Cardiac muscle cell (in vitro differentiated cells and primary cell): ENCODE measurements around the gene METTL13. TPM values are rescaled to one million over a fixed set of nuclear protein-coding genes. Genes with fewer than 3 reads are reported as not detected.

Source experiments
- DNase-seq, 2 donors: peaks; one replicate each; pipeline versions ENCODE4 v3.0.0 to v3.0.0-alpha.2; 2010 to 2017; ENCODE audit warnings: low read depth in 1 of 2, low spot score in 1 of 2
- H3K27ac ChIP-seq: fragments of 200-600 bp; sonication (generic); 2 replicates; pipeline ENCODE4 v1.5.1; 2016
- H3K27me3 ChIP-seq: fragments of 200-600 bp; sonication (generic); 2 replicates; pipeline ENCODE4 v1.6.0; 2016; ENCODE audit warnings: control low read depth
- H3K36me3 ChIP-seq: fragments of 200-600 bp; sonication (generic); 2 replicates; pipeline ENCODE4 v1.5.1; 2016; ENCODE audit warnings: control low read depth
- H3K4me1 ChIP-seq: fragments of 200-600 bp; sonication (generic); 2 replicates; pipeline ENCODE4 v1.8.1; 2017; ENCODE audit warnings: low read depth, mild to moderate bottlenecking, mixed run types
- H3K4me3 ChIP-seq: fragments of 200-600 bp; sonication (generic); 2 replicates; pipeline ENCODE4 v1.5.1; 2016; ENCODE audit warnings: mild to moderate bottlenecking
- H3K9me3 ChIP-seq: fragments of 200-600 bp; sonication (generic); 2 replicates; pipeline ENCODE4 v1.5.1; 2017; ENCODE audit warnings: low read depth, mild to moderate bottlenecking, control low read depth
- polyA plus RNA-seq: library from polyadenylated mRNA; unstranded; fragments of >200 nt; fragmentation: Nextera tagmentation; extraction: Ambion mirVana; gene quantifications from 2 replicates; pipeline ENCODE4 v1.2.1, GENCODE V29; 2016
- total RNA-seq: library from RNA; depleted of rRNA; stranded (reverse); fragments of >200 nt; gene quantifications from 2 replicates; pipeline ENCODE4 v1.2.3, GENCODE V29; 2016
- TF ChIP-seq, protein P1 (sequence below): IDR thresholded peaks from 2 replicates; pipeline ENCODE4 v1.5.1; 2012; ENCODE audit warnings: low read depth, mild to moderate bottlenecking, low read length

The METTL13 gene
- total and polyA plus RNA-seq, 2 experiments from 2014 or later, result 19.1 to 21.6 TPM

DNA sequence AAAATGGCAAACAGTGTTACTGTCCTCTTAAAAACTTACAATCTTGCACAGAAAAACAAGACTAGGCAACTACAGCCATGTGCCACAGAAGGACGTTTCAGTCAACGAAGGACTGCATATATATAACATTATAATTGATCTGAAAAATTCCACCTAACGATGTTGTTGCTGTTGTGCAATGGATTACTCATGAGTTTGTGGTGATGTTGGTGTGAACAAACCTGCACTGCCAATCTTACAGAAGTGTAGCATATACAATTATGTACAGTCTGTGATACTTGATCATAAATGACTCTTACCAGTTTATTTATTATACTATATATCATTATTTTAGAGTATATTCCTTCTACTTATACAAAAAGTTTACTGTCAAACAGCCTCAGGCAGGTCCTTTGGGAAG lies 32.8 kb upstream of the METTL13 start:
- Histone ChIP-seq H3K9me3 (no peaks in the 10 kb centered on the region), H3K27me3 (no peaks in the 10 kb centered on the region), H3K4me1 (peaks cover 8% of the 10 kb centered on the region), H3K4me3 (no peak overlapping the region), H3K36me3 (no peaks in the 10 kb centered on the region), H3K27ac (no peak overlapping the region)
- TF ChIP-seq, protein P1, sequence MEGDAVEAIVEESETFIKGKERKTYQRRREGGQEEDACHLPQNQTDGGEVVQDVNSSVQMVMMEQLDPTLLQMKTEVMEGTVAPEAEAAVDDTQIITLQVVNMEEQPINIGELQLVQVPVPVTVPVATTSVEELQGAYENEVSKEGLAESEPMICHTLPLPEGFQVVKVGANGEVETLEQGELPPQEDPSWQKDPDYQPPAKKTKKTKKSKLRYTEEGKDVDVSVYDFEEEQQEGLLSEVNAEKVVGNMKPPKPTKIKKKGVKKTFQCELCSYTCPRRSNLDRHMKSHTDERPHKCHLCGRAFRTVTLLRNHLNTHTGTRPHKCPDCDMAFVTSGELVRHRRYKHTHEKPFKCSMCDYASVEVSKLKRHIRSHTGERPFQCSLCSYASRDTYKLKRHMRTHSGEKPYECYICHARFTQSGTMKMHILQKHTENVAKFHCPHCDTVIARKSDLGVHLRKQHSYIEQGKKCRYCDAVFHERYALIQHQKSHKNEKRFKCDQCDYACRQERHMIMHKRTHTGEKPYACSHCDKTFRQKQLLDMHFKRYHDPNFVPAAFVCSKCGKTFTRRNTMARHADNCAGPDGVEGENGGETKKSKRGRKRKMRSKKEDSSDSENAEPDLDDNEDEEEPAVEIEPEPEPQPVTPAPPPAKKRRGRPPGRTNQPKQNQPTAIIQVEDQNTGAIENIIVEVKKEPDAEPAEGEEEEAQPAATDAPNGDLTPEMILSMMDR, result no peak
- no peak for DNase-seq

DNA sequence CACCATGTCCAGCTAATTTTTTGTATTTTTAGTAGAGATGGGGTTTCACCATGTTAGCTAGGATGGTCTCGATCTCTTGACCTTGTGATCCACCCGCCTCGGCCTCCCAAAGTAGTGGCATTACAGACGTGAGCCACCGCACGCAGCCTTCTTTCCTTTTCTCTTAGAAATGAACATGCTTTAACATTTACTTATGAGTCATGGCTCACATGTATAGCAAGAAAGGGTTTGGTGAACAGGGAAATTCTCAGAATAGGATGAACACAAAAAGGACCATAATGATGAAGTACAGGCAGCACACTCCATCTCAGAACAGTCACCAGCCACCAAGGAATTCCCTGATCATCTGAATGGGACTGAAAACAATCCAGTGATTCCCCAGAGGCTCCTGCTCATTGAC lies 30.2 kb upstream of the METTL13 start:
- no peak for DNase-seq

DNA sequence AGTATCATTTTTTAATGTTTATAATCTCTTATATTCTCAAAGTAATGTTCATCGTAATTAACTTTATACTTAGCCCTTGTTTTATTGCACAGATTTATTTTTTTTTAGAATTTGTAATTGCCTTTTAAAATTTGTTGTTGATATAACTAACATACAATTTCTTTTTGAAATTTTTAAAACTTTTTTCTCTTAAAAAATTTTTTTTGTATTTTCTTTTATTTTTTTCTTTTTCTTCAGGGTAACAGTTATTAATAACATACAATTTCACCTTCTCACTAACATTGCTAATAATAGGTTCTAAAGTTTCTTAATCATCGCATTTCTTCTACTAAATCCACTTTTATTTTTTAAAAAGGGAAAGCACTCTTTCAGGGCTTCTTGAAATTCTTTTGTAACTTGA lies 28.3 kb upstream of the METTL13 start:
- H3K9me3 ChIP-seq, result no peaks in the 10 kb centered on the region
- H3K4me3 ChIP-seq, result no peak overlapping the region
- no peak for DNase-seq
- H3K27me3 ChIP-seq, result no peaks in the 10 kb centered on the region
- H3K27ac ChIP-seq, result no peak overlapping the region
- TF ChIP-seq, protein P1, result no peak
- H3K4me1 ChIP-seq, result peaks cover 10% of the 10 kb centered on the region
- no peaks in the 10 kb centered on the region for H3K36me3 ChIP-seq

More for the DNA sequence above, 30.2 kb upstream of the METTL13 start:
- TF ChIP-seq, protein P1, result no peak
- no peaks in the 10 kb centered on the region for H3K36me3 ChIP-seq
- peaks cover 3% of the 10 kb centered on the region for H3K4me1 ChIP-seq
- no peak overlapping the region for H3K27ac ChIP-seq
- no peaks in the 10 kb centered on the region for H3K9me3 ChIP-seq
- H3K4me3 ChIP-seq, result no peak overlapping the region
- no peaks in the 10 kb centered on the region for H3K27me3 ChIP-seq

DNA sequence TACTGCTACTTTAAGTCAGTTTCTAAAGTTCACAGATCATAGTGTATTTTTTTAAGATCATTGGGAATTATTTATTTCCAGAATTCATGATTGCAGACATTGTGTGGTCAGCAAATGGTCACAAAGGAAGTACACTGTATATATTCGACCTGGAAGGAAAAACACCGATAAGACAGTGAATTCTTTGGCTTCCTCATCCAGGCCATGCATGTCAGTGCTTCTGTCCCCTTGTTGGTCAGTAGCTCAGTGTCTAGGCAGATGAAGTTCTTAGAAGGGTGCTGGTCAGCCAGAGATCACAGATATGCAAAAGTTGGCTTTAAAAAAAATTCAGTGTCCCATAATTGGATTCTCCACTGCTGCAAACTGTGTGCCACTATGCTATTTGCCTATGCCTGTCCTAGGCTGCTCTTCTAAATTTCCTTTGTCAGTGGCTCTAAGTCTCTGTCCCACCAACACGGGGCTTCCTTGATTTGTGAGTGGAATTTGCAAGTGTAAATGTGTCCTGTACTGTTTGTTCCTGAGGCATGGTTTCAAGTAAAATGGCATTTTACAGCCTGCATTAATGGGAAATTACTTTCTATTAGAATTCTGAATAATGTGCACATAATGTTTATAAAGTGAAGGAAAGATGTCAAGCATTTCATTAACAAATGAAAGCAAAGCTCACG lies 27.6 kb upstream of the METTL13 start:
- Histone ChIP-seq H3K36me3 (no peaks in the 10 kb centered on the region), H3K9me3 (no peaks in the 10 kb centered on the region), H3K4me1 (peaks cover 17% of the 10 kb centered on the region), H3K27me3 (no peaks in the 10 kb centered on the region), H3K4me3 (no peak overlapping the region), H3K27ac (no peak overlapping the region)
- TF ChIP-seq, protein P1, result no peak
- DNase-seq, result no peak

DNA sequence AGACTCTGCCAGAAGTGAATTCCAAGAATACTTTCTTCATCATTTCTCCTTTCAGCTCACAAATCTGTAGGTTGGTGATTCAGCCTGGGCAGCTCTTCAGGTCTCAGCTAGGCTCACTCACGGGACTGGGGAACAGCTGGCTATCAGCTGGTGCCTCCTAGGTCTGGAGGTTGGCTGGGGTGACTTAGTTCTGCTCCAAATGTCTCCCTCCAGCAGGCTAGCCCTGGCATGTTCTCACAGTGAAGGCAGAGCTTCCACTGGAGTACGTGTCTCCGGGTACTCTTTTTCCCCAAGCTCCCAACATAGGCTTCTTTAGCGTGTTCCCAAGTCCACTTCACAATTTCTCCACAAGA lies 27.1 kb upstream of the METTL13 start:
- H3K27me3 ChIP-seq, result no peaks in the 10 kb centered on the region
- H3K27ac ChIP-seq, result no peak overlapping the region
- H3K9me3 ChIP-seq, result no peaks in the 10 kb centered on the region
- H3K4me1 ChIP-seq, result peaks cover 19% of the 10 kb centered on the region
- H3K36me3 ChIP-seq, result no peaks in the 10 kb centered on the region
- H3K4me3 ChIP-seq, result no peak overlapping the region
- DNase-seq, result peak in 1 of 2 donors; percentile 51
- TF ChIP-seq, protein P1, result no peak
